Stimulated activated CD4-positive, alpha-beta T cell treated with anti-CD3 and anti-CD28 coated beads, Interleukin-4, amount 100 ng/mL, for 1 hour (primary cell): ENCODE measurements around the gene CTDSPL.
"Not testable (repeated sequence)": the region's sequence is repeated elsewhere in the genome, so short reads cannot be mapped to it uniquely, and the experiment has no call there.

Experiments
- DNase-seq: peaks from one replicate; pipeline ENCODE4 v3.0.0-alpha.2; 2020

CTDSPL gene

GRCh38 chr3:37970802-37971201 lies 109.1 kb downstream of the CTDSPL start:
- no peak for DNase-seq

GRCh38 chr3:37971467-37971866 lies 109.8 kb downstream of the CTDSPL start:
- DNase-seq: no peak

GRCh38 chr3:37972056-37972455 lies 110.4 kb downstream of the CTDSPL start:
- DNase-seq: not testable (repeated sequence)

GRCh38 chr3:37973246-37974054 lies 111.8 kb downstream of the CTDSPL start:
- no peak for DNase-seq

DNA sequence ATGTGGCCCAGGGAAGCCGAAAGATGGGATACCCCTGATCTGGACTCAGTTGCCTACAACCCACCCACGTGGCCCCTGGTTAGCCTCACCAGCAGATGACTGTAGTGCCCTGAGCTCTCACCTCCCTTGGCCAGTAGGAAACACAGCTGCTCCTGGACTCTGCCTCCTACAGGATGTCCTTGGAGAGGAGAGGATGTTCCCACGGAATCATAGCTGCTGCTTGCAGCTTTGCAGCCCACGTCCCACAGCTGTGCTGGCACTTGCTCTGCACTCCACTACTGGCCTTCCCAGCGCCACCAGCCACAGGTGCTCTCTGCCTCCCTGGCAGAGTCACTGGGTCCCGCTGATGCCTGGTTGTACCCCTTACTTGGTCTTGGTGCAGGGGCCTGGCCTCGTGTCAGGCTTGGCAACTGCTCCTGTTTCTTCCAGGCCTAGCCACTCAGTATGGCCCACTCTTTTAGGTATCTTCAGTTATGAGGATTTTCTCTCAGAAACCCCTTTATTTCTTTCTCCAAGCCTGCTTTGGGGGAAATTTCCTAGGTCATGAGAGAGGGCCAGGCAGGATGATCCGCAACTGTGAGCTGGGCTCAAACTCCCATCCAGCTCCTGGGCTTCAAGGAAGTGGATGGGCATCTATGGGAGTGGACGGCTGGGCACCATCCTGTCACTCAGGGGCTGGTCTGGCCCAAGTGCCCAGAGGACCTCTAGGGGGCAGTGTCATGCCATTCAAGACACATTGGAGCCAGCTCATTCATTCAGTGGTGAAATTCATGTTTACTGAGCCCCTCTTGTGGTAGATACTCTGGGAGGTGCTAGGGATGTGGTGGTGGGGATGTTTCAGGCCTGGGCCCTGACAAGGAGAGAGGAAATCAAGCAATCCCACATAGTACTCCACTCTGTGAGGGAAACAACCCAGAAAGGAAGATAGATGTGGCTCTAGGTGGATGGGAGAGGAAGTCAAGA lies 112.7 kb downstream of the CTDSPL start:
- peak; percentile 67 for DNase-seq

GRCh38 chr3:37979541-37980461 lies 118.1 kb downstream of the CTDSPL start:
- no peak for DNase-seq

DNA sequence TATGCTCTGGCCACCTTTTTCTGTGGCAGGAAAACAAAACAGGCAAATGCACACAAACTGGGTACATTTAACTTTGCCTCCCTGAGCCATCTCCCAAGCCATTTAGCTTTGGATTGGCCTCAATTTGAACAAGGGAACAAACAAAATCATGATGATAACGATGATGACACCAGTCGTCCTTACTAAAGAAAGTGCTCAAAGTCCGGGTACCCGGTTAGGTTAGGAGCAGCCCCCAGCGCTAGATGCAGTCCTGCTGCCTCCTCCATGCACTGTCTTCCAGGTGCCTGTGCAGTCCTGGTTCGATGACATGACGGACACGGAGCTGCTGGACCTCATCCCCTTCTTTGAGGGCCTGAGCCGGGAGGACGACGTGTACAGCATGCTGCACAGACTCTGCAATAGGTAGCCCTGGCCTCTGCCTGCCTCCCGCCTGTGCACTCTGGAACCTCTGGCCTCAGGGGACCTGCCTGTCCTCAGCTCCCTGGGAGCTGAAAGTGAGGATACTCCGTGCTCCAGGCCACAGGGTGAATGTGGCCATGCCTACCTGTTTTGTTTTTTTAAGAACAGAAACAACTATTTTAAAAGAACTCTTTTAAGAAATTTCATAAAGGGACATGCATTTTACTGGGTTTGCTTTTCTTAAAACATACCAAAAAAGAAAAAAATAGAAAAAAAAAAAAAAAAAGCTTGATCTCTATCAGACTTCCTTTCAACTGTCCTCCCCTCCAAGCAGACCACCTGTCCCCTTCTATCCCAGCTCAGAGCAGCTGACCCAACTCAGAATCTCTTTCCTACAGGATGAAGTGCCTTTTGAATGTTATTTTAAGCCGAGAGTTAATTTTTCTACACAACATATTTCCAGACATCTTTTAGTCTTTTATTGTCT lies 119.0 kb downstream of the CTDSPL start:
- no peak for DNase-seq

- DNase-seq: no peak
These were observed 119.6 kb downstream of the CTDSPL start for GRCh38 chr3:37981348-37981664.

GRCh38 chr3:37982331-37982730 lies 120.7 kb downstream of the CTDSPL start:
- no peak for DNase-seq

DNA sequence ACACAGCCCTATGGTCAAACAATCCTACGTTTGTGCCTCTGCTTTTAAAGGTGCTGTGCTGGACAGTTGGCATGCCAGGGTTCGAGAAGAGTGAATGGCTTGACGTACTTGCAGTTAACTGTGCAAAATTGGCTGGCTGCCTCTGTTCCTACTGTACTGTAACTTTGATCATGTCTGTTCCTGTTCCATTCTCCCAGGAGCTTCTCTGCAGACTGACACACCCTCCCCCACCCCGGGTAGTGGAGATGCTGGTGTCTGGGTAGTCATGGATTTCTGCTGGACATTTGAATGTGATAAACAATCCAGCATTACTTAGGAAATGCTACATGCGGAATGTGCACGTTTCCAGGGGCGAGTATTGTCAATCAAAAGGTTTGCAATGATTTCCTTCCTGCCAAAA lies 122.4 kb downstream of the CTDSPL start:
- DNase-seq: no peak

DNA sequence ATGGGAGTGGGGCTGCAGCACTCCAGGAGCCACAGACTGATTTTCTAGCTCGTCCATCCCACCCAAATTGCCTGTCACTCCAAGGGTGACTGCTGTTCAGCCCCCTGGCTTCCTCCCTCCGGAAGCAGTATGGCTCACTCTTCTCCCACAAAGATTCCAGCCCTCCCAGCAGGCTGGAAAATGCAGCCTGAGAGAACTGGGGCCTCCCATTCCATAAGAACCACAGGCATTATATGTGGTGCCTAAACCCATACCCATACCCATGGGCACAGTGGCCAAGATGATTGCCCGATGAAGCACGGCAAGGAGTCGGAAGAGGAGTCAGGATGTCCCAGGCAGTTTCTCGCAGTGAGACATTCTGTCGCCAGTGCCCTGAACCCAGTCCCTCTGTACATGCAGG lies 122.9 kb downstream of the CTDSPL start:
- DNase-seq: no peak

GRCh38 chr3:37985637-37986320 lies 124.1 kb downstream of the CTDSPL start:
- no peak for DNase-seq

GRCh38 chr3:37986479-37987314 lies 125.0 kb downstream of the CTDSPL start:
- DNase-seq: no peak

GRCh38 chr3:37987315-37987697 lies 125.6 kb downstream of the CTDSPL start:
- no peak for DNase-seq

DNA sequence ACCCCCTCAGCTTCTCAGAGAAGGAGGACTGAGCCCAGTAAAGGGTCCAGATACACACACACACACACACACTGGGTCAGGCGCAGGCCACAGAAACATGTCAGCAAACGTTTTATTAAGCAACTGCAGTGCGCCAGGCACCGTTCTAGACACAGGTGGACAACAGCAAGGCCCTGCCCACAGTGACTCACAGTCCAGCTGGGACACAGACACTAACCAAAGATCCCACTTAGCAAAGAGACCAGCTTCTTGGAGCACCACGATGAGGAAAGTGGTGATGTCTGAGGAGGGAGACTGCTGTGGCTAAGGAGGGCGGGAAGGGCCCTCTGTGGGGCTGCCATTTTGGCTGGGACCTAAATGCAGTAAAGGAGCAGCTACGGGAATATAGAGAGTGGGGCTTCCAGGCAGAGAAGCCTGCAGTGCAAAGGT lies 126.1 kb downstream of the CTDSPL start:
- no peak for DNase-seq

DNA sequence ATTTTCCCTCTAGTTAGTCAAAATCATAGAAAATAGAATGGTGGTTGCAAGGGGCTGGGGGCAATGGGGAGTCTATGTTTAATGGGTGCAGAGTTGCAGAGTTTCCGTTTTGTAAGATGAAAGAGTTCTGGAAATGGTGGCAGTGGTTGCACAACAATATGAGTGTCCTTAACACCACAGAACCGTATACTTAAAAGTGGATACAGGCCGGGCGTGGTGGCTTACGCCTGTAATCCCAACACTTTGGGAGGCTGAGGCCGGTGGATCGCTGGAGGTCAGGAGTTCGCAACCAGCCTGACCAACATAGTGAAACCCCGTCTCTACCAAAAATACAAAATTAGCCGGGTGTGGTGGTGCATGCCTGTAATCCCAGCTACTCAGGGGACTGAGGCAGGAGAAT lies 126.7 kb downstream of the CTDSPL start:
- not testable (repeated sequence) for DNase-seq

- no peak for DNase-seq
These were observed 127.3 kb downstream of the CTDSPL start for GRCh38 chr3:37988931-37989525.

DNA sequence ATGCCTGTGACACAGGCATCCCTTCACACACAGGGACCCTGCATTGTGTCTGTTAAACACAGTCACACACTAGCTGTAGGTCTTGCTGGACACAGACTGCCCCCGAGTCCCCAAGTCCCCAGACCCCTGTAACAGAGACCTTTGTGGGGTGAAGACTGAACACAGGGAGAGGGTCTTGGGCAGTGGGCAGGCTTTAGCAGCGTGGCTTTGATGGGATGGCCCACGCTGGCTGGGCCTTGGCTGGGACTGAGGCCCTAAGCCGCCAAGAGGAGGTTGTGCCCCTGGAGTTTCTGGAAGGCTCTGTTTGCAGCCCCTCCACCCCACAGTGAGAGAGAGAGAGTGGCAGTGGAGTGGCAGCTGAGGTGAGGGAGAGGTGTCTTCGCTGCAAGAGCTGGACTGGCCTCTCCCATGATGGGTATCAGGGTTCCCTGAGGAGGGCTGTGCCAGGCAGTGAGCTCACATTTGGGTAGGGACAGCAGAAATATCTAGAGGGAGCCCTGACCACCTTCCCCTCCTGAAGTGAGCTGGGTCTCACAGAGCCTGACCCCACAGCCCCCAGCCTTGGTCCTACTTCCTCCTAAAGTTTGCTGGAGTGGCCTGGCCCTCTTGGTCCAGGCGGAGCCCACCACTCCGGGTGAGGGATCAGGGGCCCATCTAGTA lies 128.3 kb downstream of the CTDSPL start:
- DNase-seq: no peak

DNA sequence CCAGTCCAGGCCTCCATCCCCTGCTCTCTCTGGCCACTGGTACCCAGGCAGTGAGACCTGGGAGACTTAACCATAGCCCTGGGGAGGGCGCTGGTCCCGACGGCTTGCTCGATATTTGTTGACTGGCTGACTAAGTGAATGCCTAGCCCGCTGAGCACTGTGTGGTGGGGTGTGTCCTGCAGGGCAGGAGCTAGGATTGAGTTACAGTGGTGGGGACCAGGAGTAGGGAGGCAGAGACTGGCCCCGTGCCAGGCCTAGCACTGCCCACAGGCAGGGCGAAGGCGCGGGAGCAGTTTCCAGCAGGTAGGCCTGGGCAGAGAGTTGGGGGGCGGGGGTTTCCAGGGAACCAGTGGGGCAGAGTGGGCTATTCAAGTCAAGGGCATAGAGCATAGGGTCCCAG lies 128.8 kb downstream of the CTDSPL start, which contains the start of gene VILL:
Gene VILL, plus strand, starts transcription at position 260 of the 400 bp plus-strand sequence. CDS start 2,887 bp downstream, outside the sequence.
- DNase-seq: no peak
